Breast epithelium (tissue), 3 donors: ENCODE results near the gene PLXNA4.

Source experiments
- CTCF ChIP-seq, 3 donors: fragments of 450-650 bp; IDR thresholded peaks; one replicate each; pipeline ENCODE4 v1.5.1; 2016 to 2017; ENCODE audit warnings: antibody characterized with exemption in 3 of 3, mild to moderate bottlenecking in 3 of 3, moderate library complexity in 3 of 3
- POLR2A ChIP-seq: fragments of 450-650 bp; IDR thresholded peaks from one replicate; pipeline ENCODE4 v1.6.1; 2016; ENCODE audit warnings: antibody characterized with exemption, mild to moderate bottlenecking, moderate library complexity
- POLR2AphosphoS5 ChIP-seq, 3 donors: sonication (generic); formaldehyde crosslinking; IDR thresholded peaks; one replicate each; pipeline ENCODE4 v1.6.1; 2017; ENCODE audit warnings: antibody characterized with exemption in 3 of 3

GRCh38 chr7:132451161-132451560, 125.1 kb downstream of the PLXNA4 start:
- TF ChIP-seq POLR2AphosphoS5 (IDR thresholded peaks at IDR 0.05) (no peak), CTCF (IDR thresholded peaks at IDR 0.05) (no peak), POLR2A (no peak)
